HepG2 (cell line): ENCODE results near the gene MYO18B. TPM values are rescaled to one million over a fixed set of nuclear protein-coding genes. Genes with fewer than 3 reads are reported as not detected.
A peak's percentile ranks its signal among the peaks of the same experiment; 100 is the strongest.

ENCODE experiments used
- ATAC-seq: fragments of 200-7000 bp; cut with Tn5 transposase; 3 replicates; pipeline ENCODE4 v1.9.1; 2020; ENCODE audit warnings: mild to moderate bottlenecking, moderate library complexity
- BruUV-seq: library from RNA; stranded (reverse); fragments of 400-500 nt; replicated peaks from 2 replicates; lab custom pipeline; 2021; lab: Mats Ljungman, UMichigan
- CTCF ChIA-PET: fragments of 300-600 bp; formaldehyde crosslinking; extraction: SDS; loops from one replicate; lab custom pipeline; 2021; ENCODE audit warnings: low total read pairs, inconsistent platforms, low intra/inter-chr PET ratio; lab: Yijun Ruan, JAX
- POLR2A ChIA-PET: fragments of 350-600 bp; sonication (Branson Sonifier 250); formaldehyde crosslinking; loops from one replicate; lab custom pipeline; 2020; ENCODE audit warnings: antibody characterized with exemption, inconsistent platforms; lab: Yijun Ruan, JAX
- DNase-seq: peaks from one replicate; pipeline ENCODE4 v3.0.0-alpha.2; 2015; ENCODE audit warnings: low spot score
- FAIRE-seq: peaks from 3 replicates; lab custom pipeline; 2011; peaks lifted over from hg19 to GRCh38; lab: Jason Lieb, UNC
- H2AFZ ChIP-seq: one replicate; pipeline ENCODE4 v1.6.1; 2011; ENCODE audit warnings: low read length, inconsistent platforms
- H3K27ac ChIP-seq: fragments of 300-600 bp; 3 replicates; pipeline ENCODE4 v1.8.0; 2011; ENCODE audit warnings: mixed run types, mild to moderate bottlenecking, mixed read lengths, low read length, inconsistent platforms; ENCODE audit not compliant: insufficient read depth; ENCODE audit errors: extremely low read length
- H3K27me3 ChIP-seq, 2 experiments: fragments of 200-600 bp in 1 of 2; 2 replicates in 1 of 2; 3 replicates in 1 of 2; pipeline versions ENCODE4 v1.6.0 to v1.8.0; 2011; ENCODE audit warnings: low read length in 2 of 2, mild to moderate bottlenecking in 2 of 2, moderate library complexity in 2 of 2, inconsistent platforms in 1 of 2; ENCODE audit not compliant: insufficient read depth in 2 of 2, control insufficient read depth in 1 of 2
- H3K36me3 ChIP-seq, 2 experiments: fragments of 200-600 bp in 1 of 2; replicated peaks in 1 of 2; 2 replicates in 1 of 2; 3 replicates in 1 of 2; pipeline versions ENCODE4 v1.5.1 to v1.8.0; 2011; ENCODE audit warnings: low read length in 2 of 2, inconsistent platforms in 1 of 2; ENCODE audit not compliant: insufficient read depth in 2 of 2, control insufficient read depth in 1 of 2
- H3K4me1 ChIP-seq: 2 replicates; pipeline ENCODE4 v1.5.1; 2012; ENCODE audit warnings: low read length, inconsistent platforms; ENCODE audit not compliant: insufficient read depth
- H3K4me2 ChIP-seq: 2 replicates; pipeline ENCODE4 v1.6.0; 2011; ENCODE audit warnings: low read depth, low read length, inconsistent platforms
- H3K4me3 ChIP-seq, 3 experiments: fragments of 200-600 bp in 1 of 3; sonication (generic), shearing (Covaris generic) in 1 of 3; replicated peaks in 1 of 3; 2 replicates each; pipeline ENCODE4 v1.5.1; 2011 to 2016; ENCODE audit warnings: low read length in 3 of 3, inconsistent platforms in 2 of 3, low read depth in 2 of 3, mild to moderate bottlenecking in 2 of 3, control low read depth in 1 of 3, mixed read lengths in 1 of 3; ENCODE audit not compliant: insufficient read depth in 1 of 3
- H3K79me2 ChIP-seq: one replicate; pipeline ENCODE4 v1.6.1; 2011; ENCODE audit warnings: low read length, inconsistent platforms; ENCODE audit not compliant: insufficient read depth
- H3K9ac ChIP-seq: 2 replicates; pipeline ENCODE4 v1.6.0; 2011; ENCODE audit warnings: mild to moderate bottlenecking, low read depth, low read length, inconsistent platforms; ENCODE audit not compliant: insufficient read depth
- H3K9me3 ChIP-seq: 2 replicates; pipeline ENCODE4 v1.5.1; 2012; ENCODE audit warnings: mild to moderate bottlenecking, low read length
- H4K20me1 ChIP-seq: 2 replicates; pipeline ENCODE4 v1.6.0; 2011; ENCODE audit warnings: inconsistent platforms, mild to moderate bottlenecking, low read length, moderate library complexity; ENCODE audit not compliant: insufficient read depth
- ARID3A ChIP-seq: IDR thresholded peaks from 2 replicates; pipeline ENCODE4 v1.6.1; 2012; ENCODE audit warnings: low read depth, low read length, improper control_type of control experiment
- CTCF ChIP-seq: sonication (generic); formaldehyde crosslinking; IDR thresholded peaks from 2 replicates; pipeline ENCODE4 v1.5.0; 2020; ENCODE audit warnings: mild to moderate bottlenecking, missing genetic modification reagents, moderate library complexity
- E2F1 ChIP-seq: sonication (generic); formaldehyde crosslinking; IDR thresholded peaks from 2 replicates; pipeline ENCODE4 v1.5.0; 2020; ENCODE audit warnings: missing genetic modification reagents
- GFI1 ChIP-seq: sonication (generic); formaldehyde crosslinking; IDR thresholded peaks from 2 replicates; pipeline ENCODE4 v1.5.0; 2020; ENCODE audit warnings: missing genetic modification reagents, mild to moderate bottlenecking, borderline replicate concordance
- HDAC2 ChIP-seq: sonication (generic); formaldehyde crosslinking; IDR thresholded peaks from 2 replicates; pipeline ENCODE4 v1.4.0; 2020; ENCODE audit warnings: missing genetic modification reagents
- HOMEZ ChIP-seq: IDR thresholded peaks from 2 replicates; pipeline ENCODE4 v1.6.1; 2016; ENCODE audit warnings: low read depth
- LBX2 ChIP-seq: sonication (generic); formaldehyde crosslinking; IDR thresholded peaks from 2 replicates; pipeline ENCODE4 v1.5.0; 2020; ENCODE audit warnings: missing genetic modification reagents, mild to moderate bottlenecking, borderline replicate concordance
- MYC ChIP-seq: sonication (generic); formaldehyde crosslinking; IDR thresholded peaks from 2 replicates; pipeline ENCODE4 v1.9.0; 2021; ENCODE audit warnings: missing genetic modification reagents, borderline replicate concordance
- SMC3 ChIP-seq: IDR thresholded peaks from 2 replicates; pipeline ENCODE4 v1.6.1; 2011; ENCODE audit warnings: low read length, improper control_type of control experiment
- STAG1 ChIP-seq: sonication (generic); formaldehyde crosslinking; IDR thresholded peaks from 2 replicates; pipeline ENCODE4 v1.4.0; 2020; ENCODE audit warnings: missing genetic modification reagents
- ZBTB20 ChIP-seq: sonication (generic); formaldehyde crosslinking; IDR thresholded peaks from 2 replicates; pipeline ENCODE4 v1.8.1; 2023; ENCODE audit warnings: missing genetic modification reagents, low read depth, mild to moderate bottlenecking, borderline replicate concordance
- ZMAT5 ChIP-seq: sonication (generic); formaldehyde crosslinking; IDR thresholded peaks from 2 replicates; pipeline ENCODE4 v1.5.0; 2020; ENCODE audit warnings: mild to moderate bottlenecking, low read depth, missing genetic modification reagents, borderline replicate concordance
- ZNF354B ChIP-seq: sonication (generic); formaldehyde crosslinking; IDR thresholded peaks from 2 replicates; pipeline ENCODE4 v1.8.0; 2022; ENCODE audit warnings: mild to moderate bottlenecking, missing genetic modification reagents
- ZNF513 ChIP-seq: sonication (generic); formaldehyde crosslinking; conservative IDR thresholded peaks from 2 replicates; pipeline ENCODE4 v1.5.0; 2020; ENCODE audit warnings: missing genetic modification reagents
- ZNF891 ChIP-seq: sonication (generic); formaldehyde crosslinking; IDR thresholded peaks from 2 replicates; pipeline ENCODE4 v1.5.0; 2020; ENCODE audit warnings: mild to moderate bottlenecking, missing genetic modification reagents
- WGBS: methylation state at CpG from one replicate; pipeline ENCODE4 v1.1.6; 2017; ENCODE audit warnings: low lambda C conversion rate; 5-methylcytosine and 5-hydroxymethylcytosine counted together
- in situ Hi-C: cut with HindIII; loops from 2 replicates; pipeline ENCODE4 v1.10.0; 2017; ENCODE audit warnings: low pct_unique_long_range_greater_than_20kb; ENCODE audit not compliant: extremely low pct_ligation_motif_present
- intact Hi-C: fragments of 100-400 bp; cut with micrococcal nuclease; formaldehyde crosslinking; loops from one replicate; pipeline ENCODE4 v1.10.0; 2022; ENCODE audit not compliant: unreplicated experiment
- polyA plus RNA-seq, 8 experiments: library from polyadenylated mRNA; depleted of rRNA in 3 of 8; stranded (reverse) in 7 of 8; unstranded in 1 of 8; fragments of >200 nt; fragmentation: Illumina TruSeq in 4 of 8; extraction: Trizol in 4 of 8; gene quantifications; 2 replicates each; pipeline versions ENCODE4 v1.2.1 to v1.2.3, GENCODE V29; 2011 to 2016; ENCODE audit warnings: low read depth in 4 of 8, missing spikeins in 1 of 8, mixed read lengths in 1 of 8; ENCODE audit not compliant: insufficient read depth in 1 of 8
- total RNA-seq, 5 experiments: library from RNA; depleted of rRNA; stranded (reverse); fragments of >200 nt; fragmentation: Illumina TruSeq; extraction: Trizol; gene quantifications; 2 replicates each; pipeline ENCODE4 v1.2.3, GENCODE V29; 2016; ENCODE audit warnings: low read depth in 1 of 5

Gene MYO18B
- total and polyA plus RNA-seq, 2 of the 13 experiments (the other 11 are each of a cell fraction or from before 2014, with no cell fraction given), result 0.01 TPM; not detected in 1

GRCh38 chr22:25896098-25896497, 154.1 kb downstream of the MYO18B start:
- DNase-seq (peak; percentile 9), FAIRE-seq (no peak), ATAC-seq (no peak)
- intact Hi-C loops, result loop anchor here (1.0 kb wide), 1 partner anchor 435 kb away; no protein-coding TSS in a partner anchor
- in situ Hi-C loops, result loop anchor here (5.0 kb wide), 1 partner anchor 431 kb away; no protein-coding TSS in a partner anchor
- Histone ChIP-seq H3K79me2 (no peaks in the 10 kb centered on the region), H3K9ac (no peak overlapping the region), H3K27me3 (peaks cover 0 to 1% of the 10 kb centered on the region in 2 experiments; a peak in 2 of 5 replicates), H4K20me1 (no peaks in the 10 kb centered on the region), H2AFZ (no peak overlapping the region), H3K36me3 (no peaks in the 10 kb centered on the region), H3K9me3 (no peaks in the 10 kb centered on the region), H3K27ac (no peak overlapping the region), H3K4me1 (no peaks in the 10 kb centered on the region), H3K4me2 (no peak overlapping the region), H3K4me3 (no peak overlapping the region)
- ChIA-PET CTCF (interaction anchor here (2.0 kb wide), 1 partner anchor 434 kb away, joined by 12 read pairs; no protein-coding TSS in a partner anchor), POLR2A (no interaction called here)
- WGBS, result 52% methylated on average over 4 of the region's 4 CpGs
- no TSS peak for BruUV-seq
- TF ChIP-seq CTCF (peak; percentile 51), SMC3 (peak; percentile 58), ARID3A (no peak), ZNF513 (CRISPR knock-in tag) (no peak), GFI1 (no peak), HDAC2 (CRISPR knock-in tag) (no peak), E2F1 (CRISPR knock-in tag) (no peak), LBX2 (CRISPR knock-in tag) (no peak), ZNF891 (CRISPR knock-in tag) (no peak), ZBTB20 (CRISPR knock-in tag) (no peak), MYC (CRISPR knock-in tag) (no peak), ZNF354B (CRISPR knock-in tag) (no peak), ZMAT5 (no peak), HOMEZ (CRISPR knock-in tag) (no peak), STAG1 (CRISPR knock-in tag) (peak; percentile 46; the same call in 1 of the 2 replicates)
